HepG2 (cell line): ENCODE data around the gene LCN2. TPM values are rescaled to one million over a fixed set of nuclear protein-coding genes. Genes with fewer than 3 reads are reported as not detected.
A peak's percentile ranks its signal among the peaks of the same experiment; 100 is the strongest.

Experiments
- AHR ChIP-seq: IDR thresholded peaks from 2 replicates; pipeline ENCODE4 v1.6.1; 2018; ENCODE audit warnings: missing genetic modification reagents, missing compliant biosample characterization
- CENPT ChIP-seq: sonication (generic); formaldehyde crosslinking; IDR thresholded peaks from 2 replicates; pipeline ENCODE4 v1.8.0; 2022; ENCODE audit warnings: low read depth, mild to moderate bottlenecking, moderate library complexity, missing genetic modification reagents
- CHD2 ChIP-seq: IDR thresholded peaks from 2 replicates; pipeline ENCODE4 v1.6.1; 2011; ENCODE audit warnings: low read depth, low read length, improper control_type of control experiment
- DNMT3B ChIP-seq: conservative IDR thresholded peaks from 2 replicates; pipeline ENCODE4 v1.6.1; 2016; ENCODE audit warnings: missing biosample characterization, control low read depth
- FOXO1 ChIP-seq: sonication (generic); formaldehyde crosslinking; IDR thresholded peaks from 2 replicates; pipeline ENCODE4 v1.4.0; 2020; ENCODE audit warnings: missing genetic modification reagents
- HIVEP1 ChIP-seq: sonication (generic); formaldehyde crosslinking; IDR thresholded peaks from 2 replicates; pipeline ENCODE4 v1.4.0; 2020; ENCODE audit warnings: mild to moderate bottlenecking, missing genetic modification reagents
- KLF6 ChIP-seq: IDR thresholded peaks from 2 replicates; pipeline ENCODE4 v1.8.0; 2016; ENCODE audit warnings: missing biosample characterization, missing genetic modification reagents
- NCOA2 ChIP-seq: sonication (generic); formaldehyde crosslinking; IDR thresholded peaks from 2 replicates; pipeline ENCODE4 v1.8.0; 2022; ENCODE audit warnings: inconsistent platforms
- NFIB ChIP-seq: sonication (generic); formaldehyde crosslinking; IDR thresholded peaks from 2 replicates; pipeline ENCODE4 v1.9.0; 2021; ENCODE audit warnings: missing genetic modification reagents, mild to moderate bottlenecking, borderline replicate concordance
- POLR2A ChIP-seq, 2 experiments: IDR thresholded peaks; 2 replicates each; pipeline ENCODE4 v1.6.1; 2011; ENCODE audit warnings: low read depth in 2 of 2, low read length in 2 of 2, mild to moderate bottlenecking in 1 of 2, moderate library complexity in 1 of 2; ENCODE audit not compliant: insufficient read depth in 1 of 2
- RBM22 ChIP-seq: fragments of 200-400 bp; formaldehyde crosslinking; optimal IDR thresholded peaks from 2 replicates; pipeline ENCODE3; 2017; ENCODE audit warnings: mild to moderate bottlenecking, low read length, moderate library complexity
- RNF219 ChIP-seq: sonication (generic); formaldehyde crosslinking; IDR thresholded peaks from 2 replicates; pipeline ENCODE4 v1.5.0; 2020; ENCODE audit warnings: mild to moderate bottlenecking, missing genetic modification reagents
- SMAD3 ChIP-seq: sonication (generic); formaldehyde crosslinking; IDR thresholded peaks from 2 replicates; pipeline ENCODE4 v1.4.0; 2020; ENCODE audit warnings: missing genetic modification reagents
- YEATS4 ChIP-seq: sonication (generic); formaldehyde crosslinking; IDR thresholded peaks from 2 replicates; pipeline ENCODE4 v1.4.0; 2020; ENCODE audit warnings: missing genetic modification reagents, borderline replicate concordance
- ZBTB21 ChIP-seq: sonication (generic); formaldehyde crosslinking; IDR thresholded peaks from 2 replicates; pipeline ENCODE4 v1.4.0; 2020; ENCODE audit warnings: missing genetic modification reagents
- ZNF275 ChIP-seq: sonication (generic); formaldehyde crosslinking; IDR thresholded peaks from 2 replicates; pipeline ENCODE4 v1.8.0; 2022; ENCODE audit warnings: missing genetic modification reagents, mild to moderate bottlenecking, inconsistent platforms, borderline replicate concordance
- ZNF367 ChIP-seq: sonication (generic); formaldehyde crosslinking; IDR thresholded peaks from 2 replicates; pipeline ENCODE4 v1.4.0; 2020; ENCODE audit warnings: missing genetic modification reagents, borderline replicate concordance
- ZNF615 ChIP-seq: sonication (generic); formaldehyde crosslinking; IDR thresholded peaks from 2 replicates; pipeline ENCODE4 v1.5.0; 2020; ENCODE audit warnings: mild to moderate bottlenecking, missing genetic modification reagents, borderline replicate concordance
- ZNF616 ChIP-seq: sonication (generic); formaldehyde crosslinking; IDR thresholded peaks from 2 replicates; pipeline ENCODE4 v1.5.0; 2020; ENCODE audit warnings: low read depth, mild to moderate bottlenecking, missing genetic modification reagents
- polyA plus RNA-seq, 8 experiments: library from polyadenylated mRNA; depleted of rRNA in 3 of 8; stranded (reverse) in 7 of 8; unstranded in 1 of 8; fragments of >200 nt; fragmentation: Illumina TruSeq in 4 of 8; extraction: Trizol in 4 of 8; gene quantifications; 2 replicates each; pipeline versions ENCODE4 v1.2.1 to v1.2.3, GENCODE V29; 2011 to 2016; ENCODE audit warnings: low read depth in 4 of 8, missing spikeins in 1 of 8, mixed read lengths in 1 of 8; ENCODE audit not compliant: insufficient read depth in 1 of 8
- total RNA-seq, 5 experiments: library from RNA; depleted of rRNA; stranded (reverse); fragments of >200 nt; fragmentation: Illumina TruSeq; extraction: Trizol; gene quantifications; 2 replicates each; pipeline ENCODE4 v1.2.3, GENCODE V29; 2016; ENCODE audit warnings: low read depth in 1 of 5
- TF ChIP-seq, protein P1 (sequence below): sonication (generic); formaldehyde crosslinking; IDR thresholded peaks from 2 replicates; pipeline ENCODE4 v1.5.1; 2020; ENCODE audit warnings: mild to moderate bottlenecking, moderate library complexity, missing genetic modification reagents
- TF ChIP-seq, protein P2 (sequence below): IDR thresholded peaks from 2 replicates; pipeline ENCODE4 v1.6.1; 2016

Gene LCN2
- total and polyA plus RNA-seq, 2 of the 13 experiments (the other 11 are each of a cell fraction or from before 2014, with no cell fraction given) = 0.38 to 1.4 TPM

DNA sequence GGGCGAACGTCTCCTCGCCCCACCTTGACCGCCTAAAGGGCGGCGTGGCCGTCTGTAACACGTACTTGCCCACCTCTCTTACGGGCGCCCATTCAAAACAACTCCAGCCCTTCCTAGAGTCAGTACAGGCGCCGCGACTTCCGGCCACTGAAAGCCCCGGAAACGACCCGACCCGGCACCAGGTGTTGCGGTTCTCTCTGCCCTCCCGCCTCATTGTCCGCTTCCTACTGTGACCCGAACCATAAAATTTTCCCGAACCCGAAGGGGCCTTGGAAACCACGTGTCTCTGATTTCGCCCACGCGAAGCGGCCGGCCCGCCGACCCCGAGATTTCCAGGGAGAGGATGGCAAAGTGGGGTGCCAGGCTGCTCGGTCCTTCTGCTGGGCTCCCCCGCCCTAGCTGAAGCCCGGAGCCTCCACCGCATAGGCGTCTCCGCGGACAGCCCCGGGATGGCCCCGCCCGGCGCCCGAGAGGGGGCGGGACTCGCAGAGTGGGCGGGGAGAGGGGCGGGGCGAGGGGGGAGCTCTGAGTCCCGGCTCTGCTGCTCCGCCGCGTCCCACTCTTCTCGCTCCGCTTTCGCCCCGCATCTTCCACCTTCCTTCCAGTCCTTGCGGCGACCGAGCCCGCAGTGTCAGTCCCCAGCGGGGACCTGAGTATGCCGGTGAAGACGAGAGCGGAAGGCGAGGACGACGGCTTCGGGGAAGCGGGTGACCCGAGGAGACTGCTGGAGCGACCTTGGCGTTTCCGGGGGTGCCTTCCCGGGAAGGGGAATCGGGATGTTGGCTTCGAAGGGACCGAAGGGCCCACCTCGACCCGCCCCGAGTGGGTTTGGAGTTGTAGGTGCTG, 21.0 kb upstream of the LCN2 start (continued):
- TF ChIP-seq FOXO1 (CRISPR knock-in tag) (0 out of 2 replicates have a peak, but pooled peaks have one; percentile 38), POLR2A (IDR thresholded peaks at IDR 0.05; ENCODE audit: insufficient read depth in 1 of 2, low read depth in 2 of 2, low read length in 2 of 2) (peak; percentile 47 to 76; a peak in 3 of 4 replicates), ZNF616 (CRISPR knock-in tag) (no peak), NCOA2 (CRISPR knock-in tag) (no peak), ZNF275 (CRISPR knock-in tag) (no peak), NFIB (no peak), AHR (CRISPR knock-in tag) (0 out of 2 replicates have a peak, but pooled peaks have one; percentile 14), SMAD3 (CRISPR knock-in tag) (no peak), ZNF615 (CRISPR knock-in tag) (no peak), ZNF367 (CRISPR knock-in tag) (0 out of 2 replicates have a peak, but pooled peaks have one; percentile 52), CENPT (CRISPR knock-in tag) (no peak), KLF6 (0 out of 2 replicates have a peak, but pooled peaks have one; percentile 41), RNF219 (no peak), CHD2 (no peak), ZBTB21 (no peak), YEATS4 (CRISPR knock-in tag) (peak; percentile 68; the same call in 1 of the 2 replicates), DNMT3B (CRISPR knock-in tag) (no peak), RBM22 (no peak), HIVEP1 (CRISPR knock-in tag) (peak; percentile 60; the same call in 1 of the 2 replicates)
- TF ChIP-seq, protein P1, sequence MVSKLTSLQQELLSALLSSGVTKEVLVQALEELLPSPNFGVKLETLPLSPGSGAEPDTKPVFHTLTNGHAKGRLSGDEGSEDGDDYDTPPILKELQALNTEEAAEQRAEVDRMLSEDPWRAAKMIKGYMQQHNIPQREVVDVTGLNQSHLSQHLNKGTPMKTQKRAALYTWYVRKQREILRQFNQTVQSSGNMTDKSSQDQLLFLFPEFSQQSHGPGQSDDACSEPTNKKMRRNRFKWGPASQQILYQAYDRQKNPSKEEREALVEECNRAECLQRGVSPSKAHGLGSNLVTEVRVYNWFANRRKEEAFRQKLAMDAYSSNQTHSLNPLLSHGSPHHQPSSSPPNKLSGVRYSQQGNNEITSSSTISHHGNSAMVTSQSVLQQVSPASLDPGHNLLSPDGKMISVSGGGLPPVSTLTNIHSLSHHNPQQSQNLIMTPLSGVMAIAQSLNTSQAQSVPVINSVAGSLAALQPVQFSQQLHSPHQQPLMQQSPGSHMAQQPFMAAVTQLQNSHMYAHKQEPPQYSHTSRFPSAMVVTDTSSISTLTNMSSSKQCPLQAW = 0 out of 2 replicates have a peak, but pooled peaks have one; percentile 57
- TF ChIP-seq, protein P2, sequence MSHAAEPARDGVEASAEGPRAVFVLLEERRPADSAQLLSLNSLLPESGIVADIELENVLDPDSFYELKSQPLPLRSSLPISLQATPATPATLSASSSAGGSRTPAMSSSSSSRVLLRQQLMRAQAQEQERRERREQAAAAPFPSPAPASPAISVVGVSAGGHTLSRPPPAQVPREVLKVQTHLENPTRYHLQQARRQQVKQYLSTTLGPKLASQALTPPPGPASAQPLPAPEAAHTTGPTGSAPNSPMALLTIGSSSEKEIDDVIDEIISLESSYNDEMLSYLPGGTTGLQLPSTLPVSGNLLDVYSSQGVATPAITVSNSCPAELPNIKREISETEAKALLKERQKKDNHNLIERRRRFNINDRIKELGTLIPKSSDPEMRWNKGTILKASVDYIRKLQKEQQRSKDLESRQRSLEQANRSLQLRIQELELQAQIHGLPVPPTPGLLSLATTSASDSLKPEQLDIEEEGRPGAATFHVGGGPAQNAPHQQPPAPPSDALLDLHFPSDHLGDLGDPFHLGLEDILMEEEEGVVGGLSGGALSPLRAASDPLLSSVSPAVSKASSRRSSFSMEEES (CRISPR knock-in tag) = peak; percentile 38; the same call in 1 of the 2 replicates
